ENCODE data around the gene SLC9A2. TPM values are rescaled to one million over a fixed set of nuclear protein-coding genes. Genes with fewer than 3 reads are reported as not detected.

The SLC9A2 gene
- total RNA-seq, 1 donor from 2014 or later: 2.1 TPM

GRCh38 chr2:102743259-102743658, 123.9 kb downstream of the SLC9A2 start:
- H3K36me3 ChIP-seq (ENCODE audit: control insufficient read depth in 3 of 3, insufficient read depth in 3 of 3, low read length in 3 of 3): no peaks in the 10 kb centered on the region
- no peaks in the 10 kb centered on the region for H3K9me3 ChIP-seq (ENCODE audit: control insufficient read depth in 3 of 3, low read length in 3 of 3)
- H3K9ac ChIP-seq (ENCODE audit: low read depth in 1 of 3, low read length in 3 of 3): no peak overlapping the region
- H3K27me3 ChIP-seq (ENCODE audit: control insufficient read depth in 3 of 3, insufficient read depth in 3 of 3, low read length in 3 of 3): no peaks in the 10 kb centered on the region
- H3K4me3 ChIP-seq (ENCODE audit: low read length in 3 of 3): no peak overlapping the region
- no peak overlapping the region for H3K27ac ChIP-seq (ENCODE audit: low read depth, low read length)
- H3K4me1 ChIP-seq (ENCODE audit: control insufficient read depth in 3 of 3, insufficient read depth in 3 of 3, low read length in 3 of 3): no peaks in the 10 kb centered on the region

GRCh38 chr2:102748107-102748506, 128.8 kb downstream of the SLC9A2 start:
- no peak overlapping the region for H3K9ac ChIP-seq (ENCODE audit: low read depth in 1 of 3, low read length in 3 of 3)
- no peaks in the 10 kb centered on the region for H3K36me3 ChIP-seq (ENCODE audit: control insufficient read depth in 3 of 3, insufficient read depth in 3 of 3, low read length in 3 of 3)
- H3K27me3 ChIP-seq (ENCODE audit: control insufficient read depth in 3 of 3, insufficient read depth in 3 of 3, low read length in 3 of 3): no peaks in the 10 kb centered on the region
- no peaks in the 10 kb centered on the region for H3K4me1 ChIP-seq (ENCODE audit: control insufficient read depth in 3 of 3, insufficient read depth in 3 of 3, low read length in 3 of 3)
- H3K4me3 ChIP-seq (ENCODE audit: low read length in 3 of 3): no peak overlapping the region
- no peak overlapping the region for H3K27ac ChIP-seq (ENCODE audit: low read depth, low read length)
- H3K9me3 ChIP-seq (ENCODE audit: control insufficient read depth in 3 of 3, low read length in 3 of 3): no peaks in the 10 kb centered on the region

DNA sequence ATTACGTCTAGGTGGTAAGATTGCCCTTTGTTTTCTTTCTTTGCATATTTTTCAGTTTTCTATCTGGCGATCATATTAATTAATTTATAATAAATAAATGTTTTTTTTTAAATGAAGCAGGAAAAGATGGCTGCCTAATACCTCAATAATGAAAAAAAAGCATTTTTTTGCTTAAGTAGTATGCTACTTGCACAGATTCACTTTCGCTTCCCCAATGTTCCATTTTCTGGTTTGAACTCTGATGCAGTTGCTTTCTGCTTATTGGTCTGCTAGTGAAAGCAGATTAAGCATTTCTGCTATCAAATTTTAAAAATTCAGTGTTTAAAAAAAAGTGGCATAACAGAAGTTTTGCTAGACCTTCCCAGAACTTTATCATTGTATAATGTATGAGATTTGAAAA, 130.6 kb downstream of the SLC9A2 start:
- no peak overlapping the region for H3K4me3 ChIP-seq (ENCODE audit: low read length in 3 of 3)
- no peaks in the 10 kb centered on the region for H3K9me3 ChIP-seq (ENCODE audit: control insufficient read depth in 3 of 3, low read length in 3 of 3)
- no peaks in the 10 kb centered on the region for H3K36me3 ChIP-seq (ENCODE audit: control insufficient read depth in 3 of 3, insufficient read depth in 3 of 3, low read length in 3 of 3)
- no peaks in the 10 kb centered on the region for H3K27me3 ChIP-seq (ENCODE audit: control insufficient read depth in 3 of 3, insufficient read depth in 3 of 3, low read length in 3 of 3)
- no peak overlapping the region for H3K27ac ChIP-seq (ENCODE audit: low read depth, low read length)
- H3K4me1 ChIP-seq (ENCODE audit: control insufficient read depth in 3 of 3, insufficient read depth in 3 of 3, low read length in 3 of 3): peaks cover 0 to under 1% (median 0%) of the 10 kb centered on the region in 3 donors
- H3K9ac ChIP-seq (ENCODE audit: low read depth in 1 of 3, low read length in 3 of 3): no peak overlapping the region

DNA sequence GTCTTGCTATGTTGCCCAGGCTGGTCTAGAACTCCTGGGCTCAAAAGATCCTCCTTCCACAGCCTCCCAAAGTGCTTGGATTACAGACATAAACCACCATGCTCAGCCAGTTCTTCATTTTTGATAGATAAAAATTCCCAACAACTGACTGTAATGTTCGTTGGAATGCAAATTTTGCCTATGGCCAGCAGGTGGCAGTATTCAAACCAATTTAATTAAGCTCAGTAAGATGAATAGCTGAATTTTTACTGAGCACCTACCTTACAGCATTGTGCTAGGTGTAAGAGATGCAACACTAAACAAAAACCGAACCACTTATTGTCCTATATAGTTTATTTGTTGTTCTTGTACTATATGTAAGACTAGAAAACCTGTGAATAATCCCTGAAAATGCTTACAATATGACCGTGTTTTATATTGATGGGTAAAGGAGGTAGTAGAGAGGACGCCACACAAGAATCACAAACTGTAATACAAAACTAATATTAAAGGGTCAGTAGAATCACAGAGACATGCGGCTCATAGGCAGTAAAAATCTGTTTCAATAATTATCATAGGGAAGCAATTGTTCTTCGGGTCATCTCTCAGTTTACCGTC, 134.3 kb downstream of the SLC9A2 start:
- H3K27ac ChIP-seq (ENCODE audit: low read depth, low read length): no peak overlapping the region
- H3K27me3 ChIP-seq (ENCODE audit: control insufficient read depth in 3 of 3, insufficient read depth in 3 of 3, low read length in 3 of 3): no peaks in the 10 kb centered on the region
- no peak overlapping the region for H3K4me3 ChIP-seq (ENCODE audit: low read length in 3 of 3)
- peaks cover 8 to 18% (median 12%) of the 10 kb centered on the region in 3 donors for H3K4me1 ChIP-seq (ENCODE audit: control insufficient read depth in 3 of 3, insufficient read depth in 3 of 3, low read length in 3 of 3)
- no peaks in the 10 kb centered on the region for H3K9me3 ChIP-seq (ENCODE audit: control insufficient read depth in 3 of 3, low read length in 3 of 3)
- H3K36me3 ChIP-seq (ENCODE audit: control insufficient read depth in 3 of 3, insufficient read depth in 3 of 3, low read length in 3 of 3): no peaks in the 10 kb centered on the region
- H3K9ac ChIP-seq (ENCODE audit: low read depth in 1 of 3, low read length in 3 of 3): no peak overlapping the region

DNA sequence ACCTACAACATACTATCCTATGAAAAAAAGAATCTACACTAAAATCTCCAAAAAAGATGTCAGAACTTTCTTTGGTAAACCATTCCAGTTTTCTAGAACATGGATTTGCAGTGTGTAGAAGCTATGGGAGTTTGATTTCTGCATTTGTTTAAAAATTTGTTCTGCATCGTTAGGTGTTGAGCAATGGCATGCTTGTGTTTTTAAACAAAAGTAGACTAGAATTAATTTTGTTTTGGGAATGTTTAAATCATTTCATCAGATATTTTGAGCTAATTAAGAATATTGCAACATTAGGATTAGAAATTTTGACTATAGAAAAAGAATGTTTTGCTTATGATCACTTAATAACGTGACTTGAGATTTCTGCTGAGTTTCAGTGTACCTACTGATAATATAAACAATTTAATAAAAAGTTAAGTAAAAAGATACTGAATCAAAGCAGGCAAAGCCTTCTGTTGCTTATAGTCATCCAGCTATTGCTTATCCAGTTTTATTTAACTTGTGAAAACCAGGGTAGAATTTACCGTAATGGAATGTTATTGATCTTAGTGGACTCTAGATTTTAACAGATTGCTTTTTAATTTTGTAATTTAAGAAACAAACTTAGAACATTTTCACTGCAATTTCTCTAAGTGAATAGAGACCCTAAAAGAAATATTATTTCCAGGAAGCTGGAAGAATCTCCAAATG, 135.2 kb downstream of the SLC9A2 start:
- H3K9me3 ChIP-seq (ENCODE audit: control insufficient read depth in 3 of 3, low read length in 3 of 3): no peaks in the 10 kb centered on the region
- H3K9ac ChIP-seq (ENCODE audit: low read depth in 1 of 3, low read length in 3 of 3): peak overlapping the region in 1 of 3 donors; percentile 35
- H3K27me3 ChIP-seq (ENCODE audit: control insufficient read depth in 3 of 3, insufficient read depth in 3 of 3, low read length in 3 of 3): no peaks in the 10 kb centered on the region
- H3K4me3 ChIP-seq (ENCODE audit: low read length in 3 of 3): no peak overlapping the region
- no peaks in the 10 kb centered on the region for H3K36me3 ChIP-seq (ENCODE audit: control insufficient read depth in 3 of 3, insufficient read depth in 3 of 3, low read length in 3 of 3)
- H3K4me1 ChIP-seq (ENCODE audit: control insufficient read depth in 3 of 3, insufficient read depth in 3 of 3, low read length in 3 of 3): peaks cover 13 to 18% (median 16%) of the 10 kb centered on the region in 3 donors
- peak overlapping the region; percentile 48 for H3K27ac ChIP-seq (ENCODE audit: low read depth, low read length)

DNA sequence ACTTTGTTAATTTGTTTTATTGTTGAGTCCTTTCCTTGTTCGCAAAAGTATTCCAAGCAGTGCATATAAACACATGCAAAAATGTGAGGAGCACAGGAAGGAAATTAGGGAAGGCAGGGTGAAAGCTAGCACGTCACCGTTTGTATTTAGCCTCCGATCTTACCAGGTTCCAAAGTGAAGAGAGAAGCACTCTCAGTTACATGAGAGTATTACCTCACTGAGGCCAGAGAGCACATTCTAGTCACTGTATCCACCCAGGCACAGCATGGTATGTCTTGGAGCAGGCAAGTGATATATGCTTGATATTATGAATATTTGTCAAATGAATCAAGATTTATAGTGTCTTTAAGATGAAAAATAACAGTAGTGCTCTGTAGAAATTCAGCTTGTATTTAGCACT, 135.9 kb downstream of the SLC9A2 start:
- Histone ChIP-seq H3K9ac (ENCODE audit: low read depth in 1 of 3, low read length in 3 of 3) (peak overlapping the region in 2 of 3 donors; percentile 35 to 51), H3K36me3 (ENCODE audit: control insufficient read depth in 3 of 3, insufficient read depth in 3 of 3, low read length in 3 of 3) (no peaks in the 10 kb centered on the region), H3K27me3 (ENCODE audit: control insufficient read depth in 3 of 3, insufficient read depth in 3 of 3, low read length in 3 of 3) (no peaks in the 10 kb centered on the region), H3K9me3 (ENCODE audit: control insufficient read depth in 3 of 3, low read length in 3 of 3) (no peaks in the 10 kb centered on the region), H3K4me1 (ENCODE audit: control insufficient read depth in 3 of 3, insufficient read depth in 3 of 3, low read length in 3 of 3) (peaks cover 14 to 19% (median 18%) of the 10 kb centered on the region in 3 donors), H3K4me3 (ENCODE audit: low read length in 3 of 3) (peak overlapping the region in 1 of 3 donors; percentile 2), H3K27ac (ENCODE audit: low read depth, low read length) (peak overlapping the region; percentile 48)

- Histone ChIP-seq H3K9me3 (ENCODE audit: control insufficient read depth in 3 of 3, low read length in 3 of 3) (no peaks in the 10 kb centered on the region), H3K27ac (ENCODE audit: low read depth, low read length) (no peak overlapping the region), H3K4me3 (ENCODE audit: low read length in 3 of 3) (no peak overlapping the region), H3K4me1 (ENCODE audit: control insufficient read depth in 3 of 3, insufficient read depth in 3 of 3, low read length in 3 of 3) (peaks cover 15 to 26% (median 18%) of the 10 kb centered on the region in 3 donors), H3K27me3 (ENCODE audit: control insufficient read depth in 3 of 3, insufficient read depth in 3 of 3, low read length in 3 of 3) (no peaks in the 10 kb centered on the region), H3K9ac (ENCODE audit: low read depth in 1 of 3, low read length in 3 of 3) (peak overlapping the region in 1 of 3 donors; percentile 30), H3K36me3 (ENCODE audit: control insufficient read depth in 3 of 3, insufficient read depth in 3 of 3, low read length in 3 of 3) (no peaks in the 10 kb centered on the region)
These were observed 139.1 kb downstream of the SLC9A2 start for GRCh38 chr2:102758439-102758838.

Other genes starting within 250 kb of the SLC9A2 start
- gene IL18RAP, start 196.4 kb upstream of the SLC9A2 start, total RNA-seq: 2.6 TPM
- not detected for gene SLC9A4, start 146.3 kb upstream of the SLC9A2 start, total RNA-seq
- 152 TPM for gene TMEM182, start 142.5 kb downstream of the SLC9A2 start, total RNA-seq

All from skeletal muscle tissue (tissue), 4 donors.